Measurements from ENCODE around the gene RDH5.

RDH5 gene

DNA sequence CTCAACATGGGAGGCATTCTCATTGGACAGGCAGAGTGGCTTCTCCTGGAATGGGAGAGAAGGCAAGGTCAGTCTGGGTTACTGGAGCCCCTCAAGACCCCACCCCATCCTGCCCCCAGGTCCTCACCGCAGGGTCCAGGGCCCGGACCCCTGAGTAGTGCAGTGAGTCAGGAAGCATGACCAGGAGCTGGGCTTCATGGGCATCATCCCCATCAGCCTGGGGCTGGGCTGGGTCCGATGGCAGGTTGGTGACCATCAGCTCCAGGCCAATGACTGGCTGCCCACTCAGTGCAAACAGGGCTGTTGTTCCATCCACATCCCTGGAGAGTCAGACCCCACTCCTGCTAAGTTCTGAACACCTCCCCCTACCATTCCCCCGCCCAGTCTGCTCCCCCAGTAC is 25.5 kb upstream of the RDH5 start:
- TF ChIP-seq TCF12 (IDR thresholded peaks at IDR 0.05; ENCODE audit: low read depth) (no peak), CREB1 (IDR thresholded peaks at IDR 0.05; ENCODE audit: low read depth) (no peak), FOXM1 (IDR thresholded peaks at IDR 0.05; ENCODE audit: borderline replicate concordance, low read depth) (no peak), RAD21 (IDR thresholded peaks at IDR 0.05; ENCODE audit: low read depth) (no peak), YY1 (IDR thresholded peaks at IDR 0.05; ENCODE audit: low read depth) (no peak), EGR1 (IDR thresholded peaks at IDR 0.05) (no peak), TAF1 (IDR thresholded peaks at IDR 0.05; ENCODE audit: low read depth) (no peak), EP300 (IDR thresholded peaks at IDR 0.05; ENCODE audit: borderline replicate concordance) (no peak), ZBTB7A (IDR thresholded peaks at IDR 0.05; ENCODE audit: low read depth) (no peak), CEBPB (IDR thresholded peaks at IDR 0.05) (no peak), TEAD4 (IDR thresholded peaks at IDR 0.05) (no peak)
- TF ChIP-seq, protein P1, sequence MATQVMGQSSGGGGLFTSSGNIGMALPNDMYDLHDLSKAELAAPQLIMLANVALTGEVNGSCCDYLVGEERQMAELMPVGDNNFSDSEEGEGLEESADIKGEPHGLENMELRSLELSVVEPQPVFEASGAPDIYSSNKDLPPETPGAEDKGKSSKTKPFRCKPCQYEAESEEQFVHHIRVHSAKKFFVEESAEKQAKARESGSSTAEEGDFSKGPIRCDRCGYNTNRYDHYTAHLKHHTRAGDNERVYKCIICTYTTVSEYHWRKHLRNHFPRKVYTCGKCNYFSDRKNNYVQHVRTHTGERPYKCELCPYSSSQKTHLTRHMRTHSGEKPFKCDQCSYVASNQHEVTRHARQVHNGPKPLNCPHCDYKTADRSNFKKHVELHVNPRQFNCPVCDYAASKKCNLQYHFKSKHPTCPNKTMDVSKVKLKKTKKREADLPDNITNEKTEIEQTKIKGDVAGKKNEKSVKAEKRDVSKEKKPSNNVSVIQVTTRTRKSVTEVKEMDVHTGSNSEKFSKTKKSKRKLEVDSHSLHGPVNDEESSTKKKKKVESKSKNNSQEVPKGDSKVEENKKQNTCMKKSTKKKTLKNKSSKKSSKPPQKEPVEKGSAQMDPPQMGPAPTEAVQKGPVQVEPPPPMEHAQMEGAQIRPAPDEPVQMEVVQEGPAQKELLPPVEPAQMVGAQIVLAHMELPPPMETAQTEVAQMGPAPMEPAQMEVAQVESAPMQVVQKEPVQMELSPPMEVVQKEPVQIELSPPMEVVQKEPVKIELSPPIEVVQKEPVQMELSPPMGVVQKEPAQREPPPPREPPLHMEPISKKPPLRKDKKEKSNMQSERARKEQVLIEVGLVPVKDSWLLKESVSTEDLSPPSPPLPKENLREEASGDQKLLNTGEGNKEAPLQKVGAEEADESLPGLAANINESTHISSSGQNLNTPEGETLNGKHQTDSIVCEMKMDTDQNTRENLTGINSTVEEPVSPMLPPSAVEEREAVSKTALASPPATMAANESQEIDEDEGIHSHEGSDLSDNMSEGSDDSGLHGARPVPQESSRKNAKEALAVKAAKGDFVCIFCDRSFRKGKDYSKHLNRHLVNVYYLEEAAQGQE (IDR thresholded peaks at IDR 0.05; ENCODE audit: low read depth) = no peak
- TF ChIP-seq, protein P2, sequence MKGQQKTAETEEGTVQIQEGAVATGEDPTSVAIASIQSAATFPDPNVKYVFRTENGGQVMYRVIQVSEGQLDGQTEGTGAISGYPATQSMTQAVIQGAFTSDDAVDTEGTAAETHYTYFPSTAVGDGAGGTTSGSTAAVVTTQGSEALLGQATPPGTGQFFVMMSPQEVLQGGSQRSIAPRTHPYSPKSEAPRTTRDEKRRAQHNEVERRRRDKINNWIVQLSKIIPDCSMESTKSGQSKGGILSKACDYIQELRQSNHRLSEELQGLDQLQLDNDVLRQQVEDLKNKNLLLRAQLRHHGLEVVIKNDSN (IDR thresholded peaks at IDR 0.05) = no peak
- TF ChIP-seq, protein P3, sequence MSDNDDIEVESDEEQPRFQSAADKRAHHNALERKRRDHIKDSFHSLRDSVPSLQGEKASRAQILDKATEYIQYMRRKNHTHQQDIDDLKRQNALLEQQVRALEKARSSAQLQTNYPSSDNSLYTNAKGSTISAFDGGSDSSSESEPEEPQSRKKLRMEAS (IDR thresholded peaks at IDR 0.05) = no peak

DNA sequence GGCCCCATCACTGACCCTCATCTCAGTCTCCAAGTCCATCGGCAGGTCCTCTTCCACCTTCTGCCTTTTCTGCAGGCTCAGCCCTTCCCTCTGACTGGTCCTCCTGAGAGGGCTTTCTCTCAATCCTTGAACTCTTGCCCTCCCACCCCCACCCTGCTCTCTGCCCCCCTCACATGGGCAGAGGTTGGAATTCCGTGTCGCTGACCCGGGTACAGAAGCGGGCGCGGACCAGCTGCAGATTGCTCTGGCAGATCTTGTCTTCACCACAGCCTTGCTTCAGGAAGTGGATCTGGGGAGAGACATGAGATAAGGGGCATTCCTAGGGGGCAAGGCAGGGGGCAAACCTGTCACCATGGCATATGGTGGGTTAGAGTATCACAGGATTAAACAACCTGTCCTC is 24.8 kb upstream of the RDH5 start:
- TF ChIP-seq TAF1 (IDR thresholded peaks at IDR 0.05; ENCODE audit: low read depth) = no peak
- no peak for TF ChIP-seq NFIC (IDR thresholded peaks at IDR 0.05)
- TF ChIP-seq YY1 (IDR thresholded peaks at IDR 0.05; ENCODE audit: low read depth) = no peak
- TF ChIP-seq RAD21 (IDR thresholded peaks at IDR 0.05; ENCODE audit: low read depth) = no peak
- TF ChIP-seq TEAD4 (IDR thresholded peaks at IDR 0.05) = no peak
- no peak for TF ChIP-seq TCF12 (IDR thresholded peaks at IDR 0.05; ENCODE audit: low read depth)
- no peak for TF ChIP-seq EP300 (IDR thresholded peaks at IDR 0.05; ENCODE audit: borderline replicate concordance)
- TF ChIP-seq ZBTB7A (IDR thresholded peaks at IDR 0.05; ENCODE audit: low read depth) = no peak
- no peak for TF ChIP-seq FOXM1 (IDR thresholded peaks at IDR 0.05; ENCODE audit: borderline replicate concordance, low read depth)
- TF ChIP-seq, protein P1 (IDR thresholded peaks at IDR 0.05; ENCODE audit: low read depth) = no peak
- TF ChIP-seq, protein P3 (IDR thresholded peaks at IDR 0.05) = no peak
- no peak for TF ChIP-seq CEBPB (IDR thresholded peaks at IDR 0.05)
- TF ChIP-seq EGR1 (IDR thresholded peaks at IDR 0.05) = no peak

DNA sequence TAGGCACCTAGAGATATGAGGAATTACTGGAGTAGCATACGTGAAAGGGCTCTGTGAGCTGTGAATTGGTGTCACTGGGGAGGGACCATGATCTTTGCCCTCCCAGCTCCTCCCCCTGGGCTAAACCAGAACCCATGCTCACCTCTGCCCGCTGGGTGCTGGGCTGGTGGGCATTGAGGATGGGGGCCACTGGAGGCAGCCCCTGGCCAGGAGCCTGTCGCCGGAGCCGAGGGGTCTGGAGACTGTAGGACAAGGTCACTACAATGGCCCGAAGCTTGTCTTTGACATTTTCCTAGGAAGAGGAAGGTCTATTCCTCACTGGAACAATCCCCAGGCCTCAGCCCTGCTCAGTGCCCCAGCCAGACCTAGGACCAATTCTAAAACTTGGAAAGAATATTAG is 24.1 kb upstream of the RDH5 start:
- no peak for TF ChIP-seq EGR1 (IDR thresholded peaks at IDR 0.05)
- TF ChIP-seq NFIC (IDR thresholded peaks at IDR 0.05) = no peak
- TF ChIP-seq ZBTB7A (IDR thresholded peaks at IDR 0.05; ENCODE audit: low read depth) = no peak
- TF ChIP-seq TAF1 (IDR thresholded peaks at IDR 0.05; ENCODE audit: low read depth) = no peak
- TF ChIP-seq, protein P2 (IDR thresholded peaks at IDR 0.05) = no peak
- no peak for TF ChIP-seq FOXM1 (IDR thresholded peaks at IDR 0.05; ENCODE audit: borderline replicate concordance, low read depth)
- no peak for TF ChIP-seq RAD21 (IDR thresholded peaks at IDR 0.05; ENCODE audit: low read depth)
- no peak for TF ChIP-seq TCF12 (IDR thresholded peaks at IDR 0.05; ENCODE audit: low read depth)
- TF ChIP-seq, protein P3 (IDR thresholded peaks at IDR 0.05) = no peak
- TF ChIP-seq CEBPB (IDR thresholded peaks at IDR 0.05) = no peak
- TF ChIP-seq YY1 (IDR thresholded peaks at IDR 0.05; ENCODE audit: low read depth) = no peak
- TF ChIP-seq, protein P1 (IDR thresholded peaks at IDR 0.05; ENCODE audit: low read depth) = no peak
- no peak for TF ChIP-seq EP300 (IDR thresholded peaks at IDR 0.05; ENCODE audit: borderline replicate concordance)
- TF ChIP-seq CREB1 (IDR thresholded peaks at IDR 0.05; ENCODE audit: low read depth) = no peak
- no peak for TF ChIP-seq TEAD4 (IDR thresholded peaks at IDR 0.05)

DNA sequence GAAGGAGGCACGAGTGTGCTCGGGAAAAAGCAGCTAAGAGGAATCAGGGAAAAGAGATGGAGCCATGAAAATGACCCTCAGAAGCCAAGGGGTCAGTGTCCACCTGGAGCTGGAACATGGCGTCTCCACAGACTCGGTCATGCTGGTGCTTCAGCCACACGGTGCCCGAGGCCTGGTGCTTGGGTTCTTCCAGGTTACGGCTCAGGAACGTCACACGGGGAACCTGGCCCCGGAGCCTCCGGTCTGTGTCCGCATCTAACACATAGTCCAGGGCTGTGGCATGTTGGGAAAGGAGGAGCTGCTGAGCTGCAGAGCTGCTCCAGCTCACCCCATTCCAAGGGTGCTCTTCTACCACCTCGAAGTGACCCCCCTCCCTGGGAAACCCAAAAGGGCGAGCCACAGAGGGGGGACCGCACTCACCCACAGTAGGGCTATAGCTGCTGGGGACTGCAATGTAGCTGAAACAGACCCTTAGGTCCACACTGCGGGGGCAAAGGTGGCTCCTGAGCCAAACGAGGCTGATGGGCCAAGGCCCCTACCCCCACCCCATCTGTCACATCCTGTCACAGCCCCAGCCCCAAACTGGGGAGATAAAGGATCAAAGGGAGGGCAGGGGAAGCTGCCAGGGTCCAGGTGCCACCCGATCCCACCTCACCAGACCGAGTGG is 23.3 kb upstream of the RDH5 start:
- TF ChIP-seq TAF1 (IDR thresholded peaks at IDR 0.05; ENCODE audit: low read depth) (no peak), EGR1 (IDR thresholded peaks at IDR 0.05) (no peak), NFIC (IDR thresholded peaks at IDR 0.05) (no peak), TCF12 (IDR thresholded peaks at IDR 0.05; ENCODE audit: low read depth) (no peak), ZBTB7A (IDR thresholded peaks at IDR 0.05; ENCODE audit: low read depth) (no peak), EP300 (IDR thresholded peaks at IDR 0.05; ENCODE audit: borderline replicate concordance) (no peak), RAD21 (IDR thresholded peaks at IDR 0.05; ENCODE audit: low read depth) (no peak), FOXM1 (IDR thresholded peaks at IDR 0.05; ENCODE audit: borderline replicate concordance, low read depth) (no peak), TEAD4 (IDR thresholded peaks at IDR 0.05) (no peak), CEBPB (IDR thresholded peaks at IDR 0.05) (no peak), CREB1 (IDR thresholded peaks at IDR 0.05; ENCODE audit: low read depth) (no peak), YY1 (IDR thresholded peaks at IDR 0.05; ENCODE audit: low read depth) (no peak)
- TF ChIP-seq, protein P2 (IDR thresholded peaks at IDR 0.05) = no peak
- TF ChIP-seq, protein P1 (IDR thresholded peaks at IDR 0.05; ENCODE audit: low read depth) = no peak
- TF ChIP-seq, protein P3 (IDR thresholded peaks at IDR 0.05) = no peak

All from Ishikawa (cell line).